GM12801 (cell line): ENCODE results near the gene RARRES1.

Source experiments
- CTCF ChIP-seq: IDR thresholded peaks from one replicate; pipeline ENCODE4 v1.5.1; 2011; ENCODE audit warnings: control low read depth; ENCODE audit not compliant: insufficient read length; ENCODE audit errors: extremely low read depth

RARRES1 gene

GRCh38 chr3:158722108-158722507 is 10.1 kb downstream of the RARRES1 start:
- no peak for TF ChIP-seq CTCF

GRCh38 chr3:158718490-158719170 is 13.6 kb downstream of the RARRES1 start:
- TF ChIP-seq CTCF, result no peak

- no peak for TF ChIP-seq CTCF
These were observed 14.7 kb downstream of the RARRES1 start for GRCh38 chr3:158717576-158717975.

- TF ChIP-seq CTCF, result no peak
These were observed 19.2 kb downstream of the RARRES1 start for GRCh38 chr3:158713094-158713499.

GRCh38 chr3:158712443-158712842 is 19.8 kb downstream of the RARRES1 start:
- TF ChIP-seq CTCF, result no peak

- no peak for TF ChIP-seq CTCF
These were observed 20.4 kb downstream of the RARRES1 start for GRCh38 chr3:158711886-158712285.

GRCh38 chr3:158710601-158711000 is 21.7 kb downstream of the RARRES1 start:
- TF ChIP-seq CTCF, result no peak

- TF ChIP-seq CTCF, result no peak
These were observed 22.6 kb downstream of the RARRES1 start for GRCh38 chr3:158709666-158710083.
